GM18951 (cell line): Measurements from ENCODE around the gene GALNT17.
"Not testable (repeated sequence)": the region's sequence is repeated elsewhere in the genome, so short reads cannot be mapped to it uniquely, and the experiment has no call there.

Experiments used
- POLR2A ChIP-seq: IDR thresholded peaks from 4 replicates; pipeline ENCODE4 v1.6.1; 2011; ENCODE audit warnings: mild to moderate bottlenecking; ENCODE audit not compliant: insufficient read length, insufficient read depth; ENCODE audit errors: extremely low read depth
- in situ Hi-C: fragments of 300-500 bp; cut with MboI; formaldehyde crosslinking; loops from one replicate; pipeline ENCODE4 v1.12.0; 2022; ENCODE audit warnings: low sequenced_read_pairs, mixed read lengths, inconsistent platforms; ENCODE audit not compliant: unreplicated experiment

The GALNT17 gene

DNA sequence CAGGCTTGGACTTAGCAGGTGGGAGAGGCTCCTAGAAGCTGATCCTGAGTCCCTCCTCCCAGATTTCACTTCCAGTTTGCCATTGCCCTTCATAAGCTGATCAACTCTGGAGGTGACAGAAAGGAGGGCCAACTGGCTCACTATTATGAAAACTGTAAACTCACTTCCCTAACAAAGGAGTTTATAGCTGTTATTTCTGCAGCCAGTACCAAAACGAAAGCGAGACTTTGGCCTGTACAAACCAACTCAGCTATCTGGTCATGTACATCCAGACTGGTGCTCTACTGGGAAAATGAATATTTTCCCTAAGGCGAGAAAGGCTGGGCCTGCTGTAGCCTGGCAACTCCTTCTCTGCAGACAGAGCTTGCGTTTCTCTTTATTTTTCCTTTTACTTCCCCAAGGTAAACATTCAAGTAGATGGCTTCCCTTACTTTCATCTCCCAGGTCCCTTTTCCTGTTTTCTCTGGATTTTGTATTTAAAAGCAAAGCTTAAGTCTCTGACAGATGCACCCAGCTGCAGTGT, 54.7 kb downstream of the GALNT17 start:
- in situ Hi-C loops: no loop called here
- no peak for TF ChIP-seq POLR2A

DNA sequence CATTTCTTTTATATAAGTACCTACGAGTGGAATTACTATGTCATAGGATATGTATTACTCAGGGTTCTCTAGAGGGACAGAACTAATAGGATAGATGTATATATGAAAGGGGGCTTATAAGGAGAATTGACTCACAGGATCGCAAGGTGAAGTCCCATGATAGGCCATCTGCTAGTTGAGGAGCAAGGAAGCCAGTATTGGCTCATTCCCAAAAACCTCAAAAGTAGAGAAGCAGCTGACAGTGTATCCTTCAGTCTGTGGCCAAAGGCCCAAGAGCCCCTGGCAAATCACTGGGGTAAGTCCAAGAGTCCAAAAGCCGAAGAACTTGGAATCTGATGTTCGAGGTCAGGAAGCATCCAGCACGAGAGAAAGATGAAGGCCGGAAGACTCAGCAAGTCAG, 59.8 kb downstream of the GALNT17 start:
- in situ Hi-C loops: no loop called here
- TF ChIP-seq POLR2A: no peak

DNA sequence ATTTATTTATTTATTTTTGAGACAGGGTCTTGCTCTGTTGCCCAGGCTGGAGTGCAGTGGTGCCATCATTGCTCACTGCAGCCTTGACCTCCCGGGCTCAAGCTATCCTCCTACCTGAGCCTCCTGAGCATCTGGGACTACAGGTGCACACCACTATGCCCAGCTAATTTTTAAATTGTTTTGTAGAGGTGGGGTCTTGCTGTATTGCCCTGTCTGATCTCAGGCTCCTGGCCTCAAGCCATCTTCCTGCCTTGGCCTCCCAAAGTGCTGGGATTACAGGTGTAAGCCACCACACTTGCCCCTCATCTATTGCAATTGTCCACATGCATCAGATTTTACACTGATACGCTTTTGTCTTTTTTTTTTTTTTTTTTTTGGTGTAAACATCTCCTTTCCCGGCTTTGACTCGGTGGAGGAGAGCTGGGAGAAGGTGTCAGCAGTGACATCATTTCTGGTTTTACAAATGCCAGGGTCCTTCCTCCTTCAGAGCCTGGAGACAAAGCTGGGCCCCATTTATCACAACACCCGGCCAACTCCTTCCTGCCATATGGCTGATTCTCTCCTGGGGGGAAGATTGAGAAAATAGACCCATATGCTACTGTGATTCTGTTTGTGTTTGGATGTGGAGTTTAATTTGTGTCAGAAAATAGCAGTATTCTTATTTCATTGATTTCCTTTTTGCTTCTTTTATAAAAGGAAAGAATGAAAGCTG, 61.3 kb downstream of the GALNT17 start:
- no peak for TF ChIP-seq POLR2A
- in situ Hi-C loops: no loop called here

DNA sequence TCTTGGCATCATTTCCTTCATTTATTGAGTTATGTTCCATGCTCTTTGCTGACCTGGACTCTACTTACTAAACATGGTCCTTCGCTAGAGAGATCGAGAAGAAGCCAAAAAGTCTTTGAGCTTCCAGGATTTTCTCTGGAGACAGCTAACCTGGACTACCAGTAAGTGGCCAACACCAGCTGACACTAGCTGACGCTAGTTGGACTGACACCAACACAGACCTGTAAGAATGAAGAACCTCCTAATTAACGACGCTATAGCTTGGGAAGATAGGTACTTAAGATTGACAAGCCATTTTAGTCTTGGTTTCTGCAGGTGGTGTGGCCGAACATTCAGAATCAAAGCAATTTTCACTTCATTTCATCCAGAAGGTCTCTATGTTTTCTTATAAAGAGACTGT, 66.4 kb downstream of the GALNT17 start:
- in situ Hi-C loops: no loop called here
- TF ChIP-seq POLR2A: no peak

DNA sequence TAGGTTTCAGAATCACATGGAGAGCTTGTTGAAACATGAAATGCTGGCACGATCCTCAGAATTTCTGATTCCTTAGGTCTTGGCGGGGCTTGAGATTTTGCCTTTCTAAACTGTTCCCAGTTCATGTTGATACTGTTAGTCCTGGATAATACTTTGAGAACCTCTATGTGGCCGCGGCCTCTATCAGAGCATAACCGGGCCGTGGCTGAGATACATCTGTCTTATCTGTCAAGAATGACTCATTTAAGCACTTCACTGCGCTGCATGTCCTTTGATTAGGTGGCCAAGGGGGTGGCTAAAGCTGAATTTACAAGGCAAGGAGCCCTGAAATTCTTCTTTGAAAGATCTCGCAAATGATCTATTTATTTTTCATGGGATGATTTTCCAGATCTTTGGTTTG, 66.9 kb downstream of the GALNT17 start:
- in situ Hi-C loops: no loop called here
- no peak for TF ChIP-seq POLR2A

DNA sequence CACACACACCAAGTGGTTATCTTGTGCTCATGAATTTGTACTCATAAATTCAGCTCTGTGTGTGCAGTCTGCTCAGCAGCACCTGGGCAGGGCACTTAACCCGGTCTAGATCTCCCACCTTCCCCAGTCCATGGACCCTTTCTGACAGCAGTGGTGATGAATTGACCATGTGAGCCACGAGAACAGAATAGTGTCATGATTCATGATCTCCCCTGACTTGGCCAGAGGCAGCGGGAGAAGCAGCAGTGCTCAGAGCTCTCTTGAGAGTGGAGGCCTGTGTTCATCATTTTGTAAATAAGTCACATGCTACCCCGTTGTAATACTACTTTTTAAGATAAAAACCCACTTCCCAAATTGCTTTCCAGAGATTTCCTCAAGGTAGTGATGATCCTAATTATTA, 74.2 kb downstream of the GALNT17 start:
- in situ Hi-C loops: no loop called here
- no peak for TF ChIP-seq POLR2A

DNA sequence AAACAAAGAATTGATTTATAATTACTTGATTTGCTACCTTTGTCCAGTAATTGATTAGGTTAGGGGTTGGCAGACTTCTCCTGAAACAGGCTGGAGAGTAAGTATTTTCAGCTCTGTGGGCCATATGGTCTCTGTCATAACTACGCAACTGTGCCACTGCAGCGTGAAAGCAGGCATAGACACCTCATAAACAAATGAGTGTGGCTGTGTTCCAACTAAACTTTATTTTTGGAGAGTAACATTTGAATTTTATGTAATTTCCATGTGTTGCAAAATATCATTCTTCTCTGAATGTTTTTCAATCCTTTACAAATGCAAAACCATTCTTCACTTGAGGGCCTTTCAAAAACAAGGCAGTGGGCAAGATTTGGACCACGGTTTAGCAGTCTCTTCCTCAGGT, 76.9 kb downstream of the GALNT17 start:
- in situ Hi-C loops: no loop called here
- TF ChIP-seq POLR2A: no peak

DNA sequence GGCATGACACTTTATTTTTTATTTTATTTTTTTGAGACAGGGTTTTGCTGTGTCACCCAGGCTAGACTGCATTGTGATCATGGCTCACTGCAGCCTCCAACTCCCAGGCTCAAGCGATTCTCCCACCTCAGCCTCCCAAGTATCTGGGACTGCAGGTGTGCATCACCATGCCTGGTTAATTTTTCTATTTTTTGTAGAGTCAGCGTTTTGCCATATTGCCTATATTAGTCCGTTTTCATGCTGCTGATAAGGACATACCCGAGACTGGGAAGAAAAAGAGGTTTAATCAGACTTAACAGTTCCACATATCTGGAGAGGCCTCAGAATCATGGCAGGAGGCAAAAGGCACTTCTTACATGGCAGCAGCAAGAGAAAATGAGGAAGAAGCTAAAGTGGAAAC, 77.5 kb downstream of the GALNT17 start:
- in situ Hi-C loops: not testable (repeated sequence)

DNA sequence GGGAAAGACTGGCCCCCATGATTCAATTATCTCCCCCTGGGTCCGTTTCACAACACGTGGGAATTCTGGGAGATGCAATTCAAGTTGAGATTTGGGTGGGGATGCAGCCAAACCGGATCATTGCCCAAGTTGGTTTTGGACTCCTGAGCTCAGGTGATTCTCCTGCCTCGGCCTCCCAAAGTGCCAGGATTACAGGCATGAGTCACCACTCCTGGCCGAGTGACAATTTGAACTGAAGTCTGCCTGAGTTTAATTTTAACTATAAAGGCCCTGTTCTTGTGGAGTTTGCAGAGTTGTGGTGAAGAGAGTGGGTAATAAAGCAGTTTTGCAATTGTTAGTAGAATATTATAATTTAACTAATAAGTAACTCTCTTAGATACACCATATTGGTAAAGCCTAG, 78.3 kb downstream of the GALNT17 start:
- in situ Hi-C loops: no loop called here
- no peak for TF ChIP-seq POLR2A

DNA sequence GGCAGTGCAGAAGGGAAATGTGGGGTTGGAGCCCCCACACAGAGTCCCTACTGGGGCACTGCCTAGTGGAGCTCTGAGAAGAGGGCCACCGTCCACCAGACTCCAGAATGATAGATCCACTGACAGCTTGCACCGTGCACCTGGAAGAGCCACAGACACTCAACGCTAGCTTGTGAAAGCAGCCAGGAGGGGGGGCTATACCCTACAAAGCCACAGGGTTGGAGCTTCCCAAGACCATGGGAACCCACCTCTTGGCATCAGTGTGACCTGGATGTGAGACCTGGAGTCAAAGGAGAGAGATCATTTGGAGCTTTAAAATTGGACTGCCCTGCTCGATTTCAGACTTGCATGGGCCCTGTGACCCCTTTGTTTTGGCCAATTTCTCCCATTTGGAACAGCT, 80.5 kb downstream of the GALNT17 start:
- in situ Hi-C loops: not testable (repeated sequence)

DNA sequence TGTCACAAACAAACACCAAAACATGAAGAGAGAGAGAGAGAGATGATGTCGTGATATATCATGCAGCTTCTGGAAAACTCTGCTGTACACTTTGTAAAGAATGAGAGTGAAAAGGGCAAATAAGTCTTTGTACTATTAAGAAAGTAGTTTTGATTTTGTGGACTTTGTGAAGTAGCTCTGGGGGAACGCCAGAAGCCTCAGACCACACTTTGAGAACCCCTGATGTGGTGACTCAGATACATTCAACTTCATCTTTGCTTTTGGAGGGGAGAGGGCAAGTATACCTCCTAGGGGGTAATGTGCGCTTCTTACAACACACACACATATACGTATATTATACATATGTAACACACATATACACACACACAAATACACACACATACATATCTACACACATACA, 84.3 kb downstream of the GALNT17 start:
- in situ Hi-C loops: no loop called here
- no peak for TF ChIP-seq POLR2A

DNA sequence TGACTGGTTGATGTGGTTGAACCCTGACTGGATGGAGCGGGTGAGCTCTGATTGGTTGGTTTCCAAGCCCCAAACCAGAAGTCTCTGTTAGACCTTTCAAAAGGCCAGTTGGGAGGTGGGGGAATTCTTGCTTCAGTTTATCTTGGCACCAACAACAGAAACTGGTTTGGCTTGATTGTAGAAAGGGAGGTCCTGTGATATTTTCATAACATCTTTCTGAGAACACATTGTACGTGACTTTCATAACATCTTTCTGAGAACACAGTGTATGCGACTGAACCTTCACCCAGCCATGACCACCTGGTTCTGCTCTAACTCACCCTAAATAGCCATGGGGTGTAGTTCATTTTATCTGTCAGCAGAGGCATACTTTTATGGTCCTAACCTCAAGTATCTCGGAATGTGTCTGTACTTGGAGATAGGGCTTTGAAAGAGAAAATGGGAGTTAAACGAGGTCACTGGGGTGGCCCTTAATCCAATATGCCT, 88.3 kb downstream of the GALNT17 start:
- in situ Hi-C loops: no loop called here
- TF ChIP-seq POLR2A: no peak

DNA sequence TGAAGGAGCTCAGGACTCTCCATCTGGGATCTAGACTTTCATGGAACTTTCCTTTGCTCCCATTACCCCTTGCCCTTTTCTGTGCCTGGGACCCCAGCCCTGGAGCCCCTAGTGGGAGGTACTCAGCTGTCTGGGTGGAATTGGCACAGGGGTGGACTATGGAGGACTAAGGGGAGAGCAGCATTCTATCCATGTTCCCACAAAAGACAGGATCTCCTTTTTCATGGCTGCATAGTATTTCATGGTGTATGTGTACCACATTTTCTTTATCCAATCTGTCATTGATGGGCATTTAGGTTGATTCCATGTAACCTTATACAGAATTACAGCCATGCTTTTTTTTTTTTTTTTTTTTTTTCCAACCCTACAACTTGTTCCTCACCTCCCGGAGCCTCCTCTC, 89.1 kb downstream of the GALNT17 start:
- no peak for TF ChIP-seq POLR2A
- in situ Hi-C loops: no loop called here

DNA sequence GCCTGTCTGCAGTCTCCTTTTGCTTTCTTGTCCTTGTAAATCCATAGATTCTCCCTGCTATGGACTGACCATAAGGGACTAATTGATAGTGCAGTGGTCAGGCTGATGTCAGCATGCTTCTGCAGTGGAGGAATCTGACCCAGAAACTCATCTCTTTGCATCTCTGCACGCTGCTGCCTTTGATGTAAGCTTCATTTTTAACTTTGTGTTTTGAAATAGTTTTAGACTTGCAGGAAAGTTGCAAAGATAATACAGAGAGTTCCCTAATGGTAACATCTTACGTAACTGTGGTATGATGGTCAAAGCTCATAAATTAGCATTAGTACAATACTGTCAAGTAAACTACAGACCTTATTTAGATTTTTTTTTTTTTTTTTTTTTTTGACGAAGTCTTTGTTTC, 89.6 kb downstream of the GALNT17 start:
- in situ Hi-C loops: no loop called here
- TF ChIP-seq POLR2A: no peak

DNA sequence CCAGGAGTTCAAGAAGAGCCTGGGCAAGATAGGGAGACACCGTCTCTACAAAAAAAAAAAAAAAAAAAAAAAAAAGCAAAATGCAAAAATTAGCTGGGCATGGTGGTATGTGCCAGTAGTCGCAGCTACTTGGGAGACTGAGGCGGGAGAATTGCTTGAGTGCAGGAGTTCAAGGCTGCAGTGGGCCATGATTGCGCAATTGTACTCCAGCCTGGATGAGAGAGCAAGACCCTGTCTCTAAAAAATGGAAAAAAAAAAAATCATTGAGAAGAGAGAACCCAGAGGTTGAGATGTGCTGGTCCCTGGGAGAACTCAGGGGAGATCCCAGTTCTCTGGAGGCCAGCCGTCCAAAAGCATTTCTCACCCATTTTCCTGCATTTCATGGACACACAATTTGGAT, 95.2 kb downstream of the GALNT17 start:
- TF ChIP-seq POLR2A: no peak
- in situ Hi-C loops: no loop called here
